ENCODE results near the gene CRB3. TPM values are rescaled to one million over a fixed set of nuclear protein-coding genes. Genes with fewer than 3 reads are reported as not detected.

Gene CRB3
- total RNA-seq, 4 donors from 2014 or later = 10.2 TPM; not detected in 3

DNA sequence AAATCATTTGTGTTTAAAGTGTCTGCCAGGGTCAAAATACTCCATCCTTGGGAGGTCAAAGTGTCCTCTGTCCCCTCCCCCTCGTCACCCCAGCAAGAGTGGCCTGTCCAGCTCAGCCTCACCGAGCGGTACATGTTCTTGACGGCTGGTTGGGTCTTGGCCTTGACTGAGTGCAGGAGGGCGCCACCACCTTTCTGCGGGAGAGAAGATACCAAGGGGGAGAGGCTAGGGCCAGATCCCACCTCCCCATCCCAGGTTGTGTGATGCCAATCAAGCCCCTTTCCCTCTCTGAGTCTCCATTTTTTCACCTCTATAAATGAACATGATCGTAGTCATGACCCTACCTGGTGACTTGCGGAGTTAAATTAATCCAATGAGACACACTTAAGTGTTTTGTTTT, 6.1 kb downstream of the CRB3 start:
- H3K4me3 ChIP-seq = no peak overlapping the region
- intact Hi-C loops (cut with DNase I; ENCODE audit: low total_unique reads) = no loop called here
- no peak for DNase-seq
- no peaks in the 10 kb centered on the region for H3K4me1 ChIP-seq
- TF ChIP-seq, protein P1, sequence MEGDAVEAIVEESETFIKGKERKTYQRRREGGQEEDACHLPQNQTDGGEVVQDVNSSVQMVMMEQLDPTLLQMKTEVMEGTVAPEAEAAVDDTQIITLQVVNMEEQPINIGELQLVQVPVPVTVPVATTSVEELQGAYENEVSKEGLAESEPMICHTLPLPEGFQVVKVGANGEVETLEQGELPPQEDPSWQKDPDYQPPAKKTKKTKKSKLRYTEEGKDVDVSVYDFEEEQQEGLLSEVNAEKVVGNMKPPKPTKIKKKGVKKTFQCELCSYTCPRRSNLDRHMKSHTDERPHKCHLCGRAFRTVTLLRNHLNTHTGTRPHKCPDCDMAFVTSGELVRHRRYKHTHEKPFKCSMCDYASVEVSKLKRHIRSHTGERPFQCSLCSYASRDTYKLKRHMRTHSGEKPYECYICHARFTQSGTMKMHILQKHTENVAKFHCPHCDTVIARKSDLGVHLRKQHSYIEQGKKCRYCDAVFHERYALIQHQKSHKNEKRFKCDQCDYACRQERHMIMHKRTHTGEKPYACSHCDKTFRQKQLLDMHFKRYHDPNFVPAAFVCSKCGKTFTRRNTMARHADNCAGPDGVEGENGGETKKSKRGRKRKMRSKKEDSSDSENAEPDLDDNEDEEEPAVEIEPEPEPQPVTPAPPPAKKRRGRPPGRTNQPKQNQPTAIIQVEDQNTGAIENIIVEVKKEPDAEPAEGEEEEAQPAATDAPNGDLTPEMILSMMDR (IDR thresholded peaks at IDR 0.05) = no peak
- no peaks in the 10 kb centered on the region for H3K36me3 ChIP-seq
- H3K27ac ChIP-seq = no peak overlapping the region
- H3K27me3 ChIP-seq = peaks cover 0 to 3% of the 10 kb centered on the region in 2 donors
- no peaks in the 10 kb centered on the region for H3K9me3 ChIP-seq

DNA sequence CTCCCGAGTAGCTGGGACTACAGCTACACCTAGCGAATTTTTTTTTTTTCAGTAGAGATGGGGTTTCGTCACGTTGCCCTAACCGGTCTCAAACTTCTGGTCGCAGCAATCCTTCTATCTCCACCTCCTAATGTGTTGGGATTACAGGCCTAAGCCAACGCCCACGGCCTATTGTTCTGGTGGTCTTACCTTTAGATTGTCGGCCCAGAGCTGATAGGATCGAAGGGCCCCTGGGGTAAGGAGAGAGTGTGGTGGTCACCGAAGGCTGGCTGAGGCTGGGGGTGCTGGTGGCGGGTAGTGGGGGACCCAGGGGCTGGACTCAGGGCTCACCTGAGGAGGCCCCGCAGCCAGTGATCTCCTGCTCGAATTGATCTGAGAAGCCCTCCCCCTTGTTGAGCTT, 7.0 kb downstream of the CRB3 start:
- Histone ChIP-seq H3K4me3 (no peak overlapping the region), H3K36me3 (no peaks in the 10 kb centered on the region), H3K4me1 (peaks cover 0 to 3% of the 10 kb centered on the region in 2 donors), H3K27ac (no peak overlapping the region), H3K27me3 (peaks cover 4 to 12% of the 10 kb centered on the region in 2 donors), H3K9me3 (no peaks in the 10 kb centered on the region)
- intact Hi-C loops (cut with DNase I; ENCODE audit: low total_unique reads) = no loop called here
- TF ChIP-seq, protein P1 (IDR thresholded peaks at IDR 0.05) = no peak
- no peak for TF ChIP-seq POLR2A (IDR thresholded peaks at IDR 0.05)
- DNase-seq = no peak

DNA sequence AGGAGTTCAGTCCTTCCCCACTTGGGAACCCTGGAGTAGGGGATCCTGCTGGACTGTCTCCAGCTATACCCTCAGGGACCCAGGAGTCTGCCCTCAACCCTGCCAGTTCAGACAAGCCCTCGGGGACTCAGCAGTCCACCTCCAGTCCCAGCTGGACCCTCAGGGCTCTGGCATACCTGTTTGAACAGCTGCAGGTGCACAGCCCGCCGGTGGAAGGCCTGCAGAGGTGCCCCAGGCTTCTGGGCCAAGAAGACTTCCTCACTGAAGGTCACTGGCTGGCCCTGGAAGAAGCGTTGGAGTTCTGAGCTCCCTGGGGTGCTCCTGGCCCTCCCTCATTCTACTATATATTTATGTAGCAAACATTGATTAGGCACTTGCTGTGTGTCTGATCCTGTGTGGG, 8.6 kb downstream of the CRB3 start:
- intact Hi-C loops (cut with DNase I; ENCODE audit: low total_unique reads) = no loop called here
- DNase-seq = no peak
- no peak overlapping the region for H3K27ac ChIP-seq
- peaks cover 4 to 22% of the 10 kb centered on the region in 2 donors for H3K27me3 ChIP-seq
- no peak overlapping the region for H3K4me3 ChIP-seq
- peaks cover 0 to 14% of the 10 kb centered on the region in 2 donors for H3K4me1 ChIP-seq
- H3K36me3 ChIP-seq = no peaks in the 10 kb centered on the region
- no peaks in the 10 kb centered on the region for H3K9me3 ChIP-seq
- TF ChIP-seq, protein P1 (IDR thresholded peaks at IDR 0.05) = no peak
- no peak for TF ChIP-seq POLR2A (IDR thresholded peaks at IDR 0.05)

DNA sequence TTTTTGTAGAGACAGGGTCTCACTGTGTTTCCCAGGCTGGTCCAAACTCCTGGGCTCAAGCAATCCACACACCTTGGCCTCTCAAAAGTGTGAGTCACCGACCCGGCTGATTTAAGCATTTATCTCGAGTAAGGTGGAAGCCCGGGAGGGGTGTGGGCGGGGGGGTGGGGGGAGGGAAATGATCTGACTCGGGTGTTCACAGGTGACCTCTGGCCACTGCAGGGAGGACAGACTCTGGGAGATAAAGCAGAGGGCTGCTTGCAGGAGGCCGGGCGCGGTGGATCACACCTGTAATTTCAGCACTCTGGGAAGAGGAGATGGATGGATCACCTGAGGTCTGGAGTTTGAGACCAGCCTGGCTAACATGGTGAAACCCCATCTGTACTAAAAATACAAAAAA, 9.6 kb downstream of the CRB3 start:
- Histone ChIP-seq H3K36me3 (no peaks in the 10 kb centered on the region), H3K4me1 (peaks cover 0 to 14% of the 10 kb centered on the region in 2 donors), H3K27me3 (peaks cover 4 to 22% of the 10 kb centered on the region in 2 donors), H3K27ac (no peak overlapping the region), H3K4me3 (no peak overlapping the region), H3K9me3 (no peaks in the 10 kb centered on the region)
- no peak for DNase-seq
- TF ChIP-seq, protein P1 (IDR thresholded peaks at IDR 0.05) = no peak
- TF ChIP-seq POLR2A (IDR thresholded peaks at IDR 0.05) = no peak
- intact Hi-C loops (cut with DNase I; ENCODE audit: low total_unique reads) = no loop called here

DNA sequence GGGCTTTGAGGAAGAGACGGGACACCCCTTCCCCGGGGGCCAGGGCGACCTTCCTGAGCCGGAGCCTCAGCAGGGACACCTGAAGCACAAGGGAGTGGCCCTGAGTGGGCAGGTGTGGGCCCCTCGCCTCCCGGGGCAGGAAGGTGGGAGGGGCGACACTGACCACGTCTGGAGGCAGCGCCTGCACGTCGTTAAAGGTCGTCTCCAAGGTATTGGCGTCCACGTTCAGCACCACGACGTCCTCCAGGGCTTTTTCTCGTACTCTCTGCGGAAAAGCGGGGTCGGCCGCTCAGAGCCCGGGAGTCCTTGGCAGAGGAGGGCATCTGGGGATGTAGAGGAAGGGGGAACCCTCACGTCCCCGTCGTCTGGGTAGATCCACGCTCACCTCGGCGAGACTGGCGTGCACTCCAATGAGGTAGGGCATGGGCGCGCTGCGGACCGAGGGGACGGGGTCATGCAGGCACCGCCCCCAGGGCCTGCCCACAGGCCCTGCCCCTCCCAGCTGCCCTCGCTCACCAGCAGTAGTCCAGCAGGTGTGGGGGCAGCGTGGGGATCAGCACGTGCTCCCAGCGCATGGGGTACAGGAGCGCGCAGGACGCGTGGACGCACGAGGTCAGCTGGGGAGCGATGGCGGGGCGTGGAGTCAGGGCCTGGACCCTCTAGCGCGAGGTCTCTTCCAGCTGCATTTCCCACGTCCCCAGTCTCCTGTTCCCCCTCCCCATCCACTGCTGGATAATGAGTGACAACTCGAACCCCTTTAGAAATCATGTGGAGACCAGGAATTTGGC, 11.4 kb downstream of the CRB3 start:
- Histone ChIP-seq H3K36me3 (no peaks in the 10 kb centered on the region), H3K27me3 (peaks cover 4 to 22% of the 10 kb centered on the region in 2 donors), H3K9me3 (no peaks in the 10 kb centered on the region), H3K27ac (no peak overlapping the region), H3K4me1 (peaks cover 0 to 14% of the 10 kb centered on the region in 2 donors), H3K4me3 (no peak overlapping the region)
- no peak for DNase-seq
- intact Hi-C loops (cut with DNase I; ENCODE audit: low total_unique reads) = no loop called here
- TF ChIP-seq, protein P1 (IDR thresholded peaks at IDR 0.05) = no peak
- no peak for TF ChIP-seq POLR2A (IDR thresholded peaks at IDR 0.05)

Measured in uterus (tissue), 4 donors.